ENCODE results near the gene EML6. TPM values are rescaled to one million over a fixed set of nuclear protein-coding genes. Genes with fewer than 3 reads are reported as not detected.

The EML6 gene
- total RNA-seq, 2 donors from 2014 or later, result 1.4 to 2.1 TPM

GRCh38 chr2:54767921-54768320 lies 44.5 kb downstream of the EML6 start:
- TF ChIP-seq CTCF (conservative IDR thresholded peaks at IDR 0.05), result no peak
- no peaks in the 10 kb centered on the region for H3K36me3 ChIP-seq (ENCODE audit: control insufficient read depth, insufficient read depth, low read length)
- H3K4me1 ChIP-seq (ENCODE audit: control insufficient read depth, insufficient read depth, low read length), result no peaks in the 10 kb centered on the region
- no peak overlapping the region for H3K9ac ChIP-seq (ENCODE audit: extremely low read depth, low read length, poor library complexity, severe bottlenecking)
- H3K27me3 ChIP-seq (ENCODE audit: control insufficient read depth, insufficient read depth, low read length, poor library complexity, severe bottlenecking), result no peaks in the 10 kb centered on the region
- no peak overlapping the region for H3K27ac Mint-ChIP-seq
- H3K27ac ChIP-seq (ENCODE audit: low read depth, low read length), result no peak overlapping the region
- H3K27me3 Mint-ChIP-seq (ENCODE audit: insufficient read depth), result no peaks in the 10 kb centered on the region
- no peaks in the 10 kb centered on the region for H3K9me3 Mint-ChIP-seq
- H3K36me3 Mint-ChIP-seq (ENCODE audit: low read depth), result no peaks in the 10 kb centered on the region
- no peaks in the 10 kb centered on the region for H3K4me1 Mint-ChIP-seq
- H3K4me3 ChIP-seq (ENCODE audit: low read length), result no peak overlapping the region
- no peak overlapping the region for H3K4me3 Mint-ChIP-seq
- H3K9me3 ChIP-seq (ENCODE audit: control insufficient read depth, low read length), result no peaks in the 10 kb centered on the region
- DNase-seq, result no peak

- Histone ChIP-seq H3K9me3 (ENCODE audit: control insufficient read depth, low read length) (peaks cover 1% of the 10 kb centered on the region), H3K4me3 (ENCODE audit: low read length) (no peak overlapping the region), H3K27ac (ENCODE audit: low read depth, low read length) (no peak overlapping the region), H3K9ac (ENCODE audit: extremely low read depth, low read length, poor library complexity, severe bottlenecking) (no peak overlapping the region), H3K27me3 (ENCODE audit: control insufficient read depth, insufficient read depth, low read length, poor library complexity, severe bottlenecking) (no peaks in the 10 kb centered on the region), H3K4me1 (ENCODE audit: control insufficient read depth, insufficient read depth, low read length) (no peaks in the 10 kb centered on the region), H3K36me3 (ENCODE audit: control insufficient read depth, insufficient read depth, low read length) (no peaks in the 10 kb centered on the region)
- no peaks in the 10 kb centered on the region for H3K36me3 Mint-ChIP-seq (ENCODE audit: low read depth)
- DNase-seq, result no peak
- H3K27ac Mint-ChIP-seq, result no peak overlapping the region
- peaks cover under 1% of the 10 kb centered on the region for H3K9me3 Mint-ChIP-seq
- TF ChIP-seq CTCF (conservative IDR thresholded peaks at IDR 0.05), result no peak
- H3K4me1 Mint-ChIP-seq, result no peaks in the 10 kb centered on the region
- 84 to 100% methylated on average over 1 of the region's 1 CpG for WGBS, 2 experiments (ENCODE audit: insufficient coverage in 1 of 2, insufficient read length in 1 of 2)
- H3K4me3 Mint-ChIP-seq, result no peak overlapping the region
- H3K27me3 Mint-ChIP-seq (ENCODE audit: insufficient read depth), result no peaks in the 10 kb centered on the region
Observed at GRCh38 chr2:54768772-54769428, 45.4 kb downstream of the EML6 start.

- Histone ChIP-seq H3K4me3 (ENCODE audit: low read length) (no peak overlapping the region), H3K36me3 (ENCODE audit: control insufficient read depth, insufficient read depth, low read length) (no peaks in the 10 kb centered on the region), H3K4me1 (ENCODE audit: control insufficient read depth, insufficient read depth, low read length) (no peaks in the 10 kb centered on the region), H3K27ac (ENCODE audit: low read depth, low read length) (no peak overlapping the region), H3K9ac (ENCODE audit: extremely low read depth, low read length, poor library complexity, severe bottlenecking) (no peak overlapping the region), H3K27me3 (ENCODE audit: control insufficient read depth, insufficient read depth, low read length, poor library complexity, severe bottlenecking) (no peaks in the 10 kb centered on the region), H3K9me3 (ENCODE audit: control insufficient read depth, low read length) (peaks cover 11% of the 10 kb centered on the region)
- H3K36me3 Mint-ChIP-seq (ENCODE audit: low read depth), result no peaks in the 10 kb centered on the region
- H3K27me3 Mint-ChIP-seq (ENCODE audit: insufficient read depth), result no peaks in the 10 kb centered on the region
- H3K4me1 Mint-ChIP-seq, result no peaks in the 10 kb centered on the region
- 83 to 89% methylated on average over 2 of the region's 2 CpGs for WGBS, 2 experiments (ENCODE audit: insufficient coverage in 1 of 2, insufficient read length in 1 of 2)
- TF ChIP-seq CTCF (conservative IDR thresholded peaks at IDR 0.05), result no peak
- no peak for DNase-seq
- no peak overlapping the region for H3K27ac Mint-ChIP-seq
- peaks cover 5% of the 10 kb centered on the region for H3K9me3 Mint-ChIP-seq
- no peak overlapping the region for H3K4me3 Mint-ChIP-seq
Observed at GRCh38 chr2:54770211-54770610, 46.7 kb downstream of the EML6 start.

Data from endodermal cell (in vitro differentiated cells).